SK-N-SH (cell line): ENCODE results near the gene P3H3. TPM values are rescaled to one million over a fixed set of nuclear protein-coding genes. Genes with fewer than 3 reads are reported as not detected.

Source experiments
- CTCF ChIA-PET: fragments of 300-600, 350-600 bp; formaldehyde crosslinking; extraction: SDS; loops from one replicate; lab custom pipeline; 2021; lab: Yijun Ruan, JAX
- POLR2A ChIA-PET: fragments of 350-600 bp; sonication (Branson Sonifier 250); formaldehyde crosslinking; extraction: SDS; loops from one replicate; lab custom pipeline; 2020; ENCODE audit warnings: antibody characterized with exemption, inconsistent platforms; lab: Yijun Ruan, JAX
- DNase-seq: peaks from one replicate; pipeline ENCODE4 v3.0.0; 2012
- H2AFZ ChIP-seq: fragments of 200-600 bp; sonication (generic); 2 replicates; pipeline ENCODE4 v1.8.1; 2016; ENCODE audit warnings: antibody characterized with exemption, mild to moderate bottlenecking, low read depth
- H3F3A ChIP-seq: fragments of 200-600 bp; sonication (generic); replicated peaks from 2 replicates; pipeline ENCODE3; 2016; ENCODE audit warnings: antibody characterized with exemption, mild to moderate bottlenecking; ENCODE audit not compliant: insufficient read depth
- H3K27ac ChIP-seq, 2 experiments: fragments of 200-500 bp in 1 of 2; fragments of 200-600 bp in 1 of 2; sonication (Bioruptor generic) in 1 of 2; sonication (generic), shearing (Covaris generic) in 1 of 2; 2 replicates each; pipeline versions ENCODE4 v1.5.1 to v1.6.1; 2014 to 2016; ENCODE audit warnings: low read depth in 2 of 2, inconsistent platforms in 1 of 2, low read length in 1 of 2, mild to moderate bottlenecking in 1 of 2, mixed read lengths in 1 of 2
- H3K27me3 ChIP-seq: fragments of 200-600 bp; sonication (generic), shearing (Covaris generic); 2 replicates; pipeline ENCODE4 v1.6.1; 2016; ENCODE audit warnings: mixed run types; ENCODE audit not compliant: insufficient read depth
- H3K36me3 ChIP-seq, 2 experiments: fragments of 200-500 bp in 1 of 2; fragments of 200-600 bp in 1 of 2; sonication (Bioruptor generic) in 1 of 2; sonication (generic) in 1 of 2; replicated peaks in 1 of 2; 2 replicates each; pipeline versions ENCODE3 to v1.5.1; 2014 to 2016; ENCODE audit warnings: low read length in 1 of 2, mild to moderate bottlenecking in 1 of 2; ENCODE audit not compliant: insufficient read depth in 2 of 2, control insufficient read depth in 1 of 2
- H3K4me1 ChIP-seq, 2 experiments: fragments of 200-500 bp in 1 of 2; fragments of 200-600 bp in 1 of 2; sonication (Bioruptor generic) in 1 of 2; sonication (generic), shearing (Covaris generic) in 1 of 2; 2 replicates each; pipeline versions ENCODE4 v1.5.1 to v1.6.1; 2014 to 2016; ENCODE audit warnings: low read depth in 1 of 2, low read length in 1 of 2, mixed run types in 1 of 2; ENCODE audit not compliant: insufficient read depth in 2 of 2, control insufficient read depth in 1 of 2
- H3K4me2 ChIP-seq: fragments of 200-600 bp; sonication (generic), shearing (Covaris generic); 2 replicates; pipeline ENCODE4 v1.6.1; 2017; ENCODE audit warnings: mixed run types
- H3K4me3 ChIP-seq, 2 experiments: fragments of 200-500 bp in 1 of 2; fragments of 200-600 bp in 1 of 2; sonication (Bioruptor generic) in 1 of 2; sonication (generic), shearing (Covaris generic) in 1 of 2; 2 replicates each; pipeline versions ENCODE4 v1.5.1 to v1.8.1; 2014 to 2016; ENCODE audit warnings: low read depth in 2 of 2, inconsistent platforms in 1 of 2, low read length in 1 of 2, mild to moderate bottlenecking in 1 of 2, mixed read lengths in 1 of 2, moderate library complexity in 1 of 2
- H3K79me2 ChIP-seq: fragments of 200-600 bp; sonication (generic); 2 replicates; pipeline ENCODE4 v1.8.1; 2017; ENCODE audit warnings: mild to moderate bottlenecking; ENCODE audit not compliant: insufficient read depth
- H3K9ac ChIP-seq: fragments of 200-600 bp; sonication (generic); 2 replicates; pipeline ENCODE4 v1.6.1; 2017; ENCODE audit warnings: mixed run types
- H3K9me2 ChIP-seq: fragments of 200-600 bp; sonication (generic); 2 replicates; pipeline ENCODE4 v1.6.1; 2017; ENCODE audit warnings: mixed run types
- H3K9me3 ChIP-seq: fragments of 200-600 bp; sonication (generic); 2 replicates; pipeline ENCODE4 v1.6.1; 2017; ENCODE audit warnings: mixed run types, mild to moderate bottlenecking, moderate library complexity
- H4K20me1 ChIP-seq: fragments of 200-600 bp; sonication (generic); 2 replicates; pipeline ENCODE4 v1.6.1; 2017; ENCODE audit warnings: mild to moderate bottlenecking, mixed run types; ENCODE audit not compliant: insufficient read depth
- CHD2 ChIP-seq: fragments of 150-350 bp; IDR thresholded peaks from 2 replicates; pipeline ENCODE4 v1.6.1; 2018; ENCODE audit warnings: low read length; ENCODE audit not compliant: partially characterized antibody
- ELF1 ChIP-seq: IDR thresholded peaks from 2 replicates; pipeline ENCODE4 v1.4.0; 2012
- EP300 ChIP-seq, 2 experiments: IDR thresholded peaks; 2 replicates each; pipeline versions ENCODE4 v1.4.0 to v1.6.1; 2012; ENCODE audit warnings: borderline replicate concordance in 1 of 2, low read depth in 1 of 2, low read length in 1 of 2
- EZH2phosphoT487 ChIP-seq: fragments of 200-600 bp; sonication (generic); IDR thresholded peaks from 2 replicates; pipeline ENCODE4 v1.6.1; 2017; ENCODE audit warnings: low read depth, mixed run types, mild to moderate bottlenecking, antibody characterized with exemption, moderate library complexity, borderline replicate concordance
- FOSL2 ChIP-seq: IDR thresholded peaks from 2 replicates; pipeline ENCODE4 v1.4.0; 2012; ENCODE audit warnings: low read depth, mild to moderate bottlenecking, moderate library complexity, borderline replicate concordance
- FOXM1 ChIP-seq: IDR thresholded peaks from 2 replicates; pipeline ENCODE4 v1.4.0; 2012; ENCODE audit warnings: low read depth, mild to moderate bottlenecking
- JUND ChIP-seq: IDR thresholded peaks from 2 replicates; pipeline ENCODE4 v1.4.0; 2012
- NFIC ChIP-seq: IDR thresholded peaks from 2 replicates; pipeline ENCODE4 v1.4.0; 2012; ENCODE audit warnings: borderline replicate concordance
- PBX3 ChIP-seq: IDR thresholded peaks from 2 replicates; pipeline ENCODE4; 2012
- POLR2AphosphoS5 ChIP-seq: IDR thresholded peaks from 2 replicates; pipeline ENCODE4 v1.6.1; 2012; ENCODE audit warnings: low read depth, low read length
- RAD21 ChIP-seq: IDR thresholded peaks from 2 replicates; pipeline ENCODE4 v1.6.1; 2012; ENCODE audit warnings: mild to moderate bottlenecking, low read length
- RCOR1 ChIP-seq: fragments of 150-350 bp; IDR thresholded peaks from 2 replicates; pipeline ENCODE4 v1.6.1; 2017; ENCODE audit warnings: antibody characterized with exemption, low read length
- REST ChIP-seq: IDR thresholded peaks from 2 replicates; pipeline ENCODE4 v1.6.1; 2012; ENCODE audit warnings: mild to moderate bottlenecking, low read depth, low read length, moderate library complexity
- RFX5 ChIP-seq: IDR thresholded peaks from 2 replicates; pipeline ENCODE4 v1.6.1; 2012; ENCODE audit warnings: mild to moderate bottlenecking, improper control_type of control experiment, low read length
- SMC3 ChIP-seq: IDR thresholded peaks from 2 replicates; pipeline ENCODE4 v1.6.1; 2012; ENCODE audit warnings: low read depth, low read length, improper control_type of control experiment
- TAF1 ChIP-seq: IDR thresholded peaks from 2 replicates; pipeline ENCODE4 v1.6.1; 2012; ENCODE audit warnings: low read depth, mild to moderate bottlenecking, low read length, moderate library complexity, borderline replicate concordance
- YY1 ChIP-seq: IDR thresholded peaks from 2 replicates; pipeline ENCODE4 v1.4.0; 2012; ENCODE audit warnings: low read depth, mild to moderate bottlenecking
- ZBTB33 ChIP-seq: IDR thresholded peaks from 2 replicates; pipeline ENCODE4 v1.4.0; 2012; ENCODE audit warnings: low read depth, borderline replicate concordance
- whole genome bisulfite sequencing: methylation state at CpG from one replicate; pipeline ENCODE4 v1.1.6; 2017; ENCODE audit warnings: low lambda C conversion rate; 5-methylcytosine and 5-hydroxymethylcytosine counted together
- polyA plus RNA-seq, 3 experiments: library from polyadenylated mRNA; depleted of rRNA; stranded (reverse); fragments of >200 nt; gene quantifications; 2 replicates each; pipeline ENCODE4 v1.2.3, GENCODE V29; 2012
- TF ChIP-seq, protein P1 (sequence below): IDR thresholded peaks from 2 replicates; pipeline ENCODE4 v1.4.0; 2012; ENCODE audit warnings: low read depth

Gene P3H3
- polyA plus RNA-seq, 1 of the 3 experiments (the other 2 are of a cell fraction), result 74.6 TPM

DNA sequence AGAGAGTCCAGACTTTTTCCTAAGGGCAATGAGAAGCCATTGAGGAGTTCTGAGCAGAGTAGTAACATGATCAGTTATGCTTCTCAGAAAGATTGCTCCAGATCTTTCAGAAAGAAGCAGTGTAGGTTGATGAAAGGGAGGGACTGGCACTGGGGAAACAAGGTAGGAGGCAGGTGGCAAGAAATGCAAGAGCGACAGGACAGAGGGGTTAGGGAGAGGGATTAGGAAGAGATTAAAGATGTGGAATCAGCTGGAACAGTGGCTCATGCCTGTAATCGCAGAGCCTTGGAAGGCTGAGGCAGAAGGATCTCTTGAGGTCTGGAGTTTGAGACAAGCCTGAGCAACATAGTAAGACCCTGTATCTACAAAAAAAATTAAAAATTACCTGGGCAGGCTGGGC is 19.5 kb downstream of the P3H3 start:
- TF ChIP-seq REST (no peak), FOXM1 (no peak), YY1 (no peak), NFIC (no peak)
- no peaks in the 10 kb centered on the region for H4K20me1 ChIP-seq
- no peak for DNase-seq
- H3K9me3 ChIP-seq, result no peaks in the 10 kb centered on the region
- peaks cover 0 to 7% of the 10 kb centered on the region in 2 experiments; a peak in 1 of 4 replicates for H3K4me1 ChIP-seq
- no peaks in the 10 kb centered on the region for H3K9me2 ChIP-seq
- ChIA-PET CTCF (interaction anchor here (0.6 to 19.4 kb wide), 4 partner anchors 8 to 283 kb away, joined by 3 to 225 read pairs (median 86); partner anchors contain the start of genes GNB3, P3H3, SPSB2 and TPI1), POLR2A (no interaction called here)
- no peak overlapping the region for H3K27ac ChIP-seq
- 95% methylated on average over 2 of the region's 2 CpGs for WGBS
- H3K4me3 ChIP-seq, result no peak overlapping the region
- no peak overlapping the region for H2AFZ ChIP-seq
- peaks cover 36 to 41% of the 10 kb centered on the region in 2 experiments for H3K36me3 ChIP-seq
- no peak overlapping the region for H3K4me2 ChIP-seq
- H3F3A ChIP-seq, result peaks cover 24% of the 10 kb centered on the region
- H3K27me3 ChIP-seq, result no peaks in the 10 kb centered on the region
- peaks cover 38% of the 10 kb centered on the region for H3K79me2 ChIP-seq
- H3K9ac ChIP-seq, result no peak overlapping the region

GRCh38 chr12:6849427-6849826 is 21.2 kb downstream of the P3H3 start:
- Histone ChIP-seq H3K79me2 (peaks cover 54% of the 10 kb centered on the region), H3F3A (peaks cover 27% of the 10 kb centered on the region), H3K4me3 (no peak overlapping the region; a peak in 1 of 4 replicates), H3K4me1 (peaks cover 7 to 17% of the 10 kb centered on the region in 2 experiments), H3K9me3 (no peaks in the 10 kb centered on the region), H3K27ac (no peak overlapping the region), H2AFZ (no peak overlapping the region), H4K20me1 (no peaks in the 10 kb centered on the region), H3K4me2 (peak overlapping the region; percentile 77), H3K9me2 (no peaks in the 10 kb centered on the region), H3K36me3 (peaks cover 29 to 37% of the 10 kb centered on the region in 2 experiments), H3K9ac (no peak overlapping the region), H3K27me3 (no peaks in the 10 kb centered on the region)
- WGBS, result 95% methylated on average over 2 of the region's 2 CpGs
- ChIA-PET POLR2A (no interaction called here), CTCF (interaction anchor here (0.9 to 19.4 kb wide), 3 partner anchors 10 to 19 kb away, joined by 3 to 225 read pairs (median 164); partner anchors contain the start of genes P3H3, SPSB2 and TPI1)
- no peak for TF ChIP-seq POLR2AphosphoS5
- TF ChIP-seq SMC3, result no peak
- TF ChIP-seq ZBTB33, result no peak
- TF ChIP-seq NFIC, result no peak
- no peak for TF ChIP-seq ELF1
- no peak for TF ChIP-seq EZH2phosphoT487
- TF ChIP-seq, protein P1, sequence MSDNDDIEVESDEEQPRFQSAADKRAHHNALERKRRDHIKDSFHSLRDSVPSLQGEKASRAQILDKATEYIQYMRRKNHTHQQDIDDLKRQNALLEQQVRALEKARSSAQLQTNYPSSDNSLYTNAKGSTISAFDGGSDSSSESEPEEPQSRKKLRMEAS, result no peak
- no peak for TF ChIP-seq EP300 (IDR thresholded peaks at IDR 0.05; ENCODE audit: borderline replicate concordance in 1 of 2, low read depth in 1 of 2, low read length in 1 of 2)
- TF ChIP-seq FOXM1, result no peak
- TF ChIP-seq PBX3, result no peak
- TF ChIP-seq JUND, result no peak
- TF ChIP-seq RCOR1, result no peak
- TF ChIP-seq RFX5, result no peak
- TF ChIP-seq RAD21, result no peak
- no peak for TF ChIP-seq CHD2
- TF ChIP-seq TAF1, result no peak
- TF ChIP-seq FOSL2, result no peak
- DNase-seq, result no peak
